AG04449 (cell line): ENCODE results near the gene FOXI2.

ENCODE experiments used
- CTCF ChIA-PET: fragments of 350-600 bp; formaldehyde crosslinking; extraction: SDS; loops from one replicate; lab custom pipeline; 2021; ENCODE audit warnings: antibody characterized with exemption; lab: Yijun Ruan, JAX
- POLR2A ChIA-PET: fragments of 400-600, 350-600 bp; formaldehyde crosslinking; extraction: SDS; loops from one replicate; lab custom pipeline; 2020; ENCODE audit warnings: antibody characterized with exemption, inconsistent platforms; lab: Yijun Ruan, JAX
- DNase-seq: peaks from one replicate; pipeline ENCODE4 v3.0.0-alpha.2; 2010; ENCODE audit warnings: low read depth, low spot score
- H3K4me3 ChIP-seq: 2 replicates; pipeline ENCODE4 v1.5.1; 2011; ENCODE audit warnings: low read depth, mild to moderate bottlenecking, control low read depth, low read length
- TF ChIP-seq, protein P1 (sequence below): IDR thresholded peaks from one replicate; pipeline ENCODE4 v1.5.1; 2011; ENCODE audit warnings: mild to moderate bottlenecking, moderate library complexity, low read length, control low read depth, inconsistent platforms; ENCODE audit not compliant: insufficient read depth; ENCODE audit errors: missing control alignments

The FOXI2 gene

DNA sequence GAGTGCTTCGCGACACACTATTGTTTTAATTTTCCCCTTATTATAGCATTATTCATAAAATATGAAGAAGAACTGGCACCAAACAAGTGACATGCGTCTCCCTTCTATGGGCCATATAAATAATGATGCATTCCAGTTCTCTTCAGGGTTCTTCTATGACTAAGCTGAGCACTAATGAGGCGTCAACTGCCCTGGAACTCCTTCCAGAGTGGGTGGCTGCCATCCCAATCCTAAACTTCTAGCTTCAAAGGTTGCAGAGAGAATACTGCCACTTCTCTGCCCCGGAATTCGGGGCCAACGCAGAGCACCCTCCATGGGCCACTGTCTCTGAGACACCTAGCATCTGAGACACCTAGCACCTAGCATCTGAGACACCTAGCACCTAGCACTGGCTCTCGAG, 37.7 kb upstream of the FOXI2 start:
- no peak for DNase-seq
- POLR2A ChIA-PET: no interaction called here
- TF ChIP-seq, protein P1, sequence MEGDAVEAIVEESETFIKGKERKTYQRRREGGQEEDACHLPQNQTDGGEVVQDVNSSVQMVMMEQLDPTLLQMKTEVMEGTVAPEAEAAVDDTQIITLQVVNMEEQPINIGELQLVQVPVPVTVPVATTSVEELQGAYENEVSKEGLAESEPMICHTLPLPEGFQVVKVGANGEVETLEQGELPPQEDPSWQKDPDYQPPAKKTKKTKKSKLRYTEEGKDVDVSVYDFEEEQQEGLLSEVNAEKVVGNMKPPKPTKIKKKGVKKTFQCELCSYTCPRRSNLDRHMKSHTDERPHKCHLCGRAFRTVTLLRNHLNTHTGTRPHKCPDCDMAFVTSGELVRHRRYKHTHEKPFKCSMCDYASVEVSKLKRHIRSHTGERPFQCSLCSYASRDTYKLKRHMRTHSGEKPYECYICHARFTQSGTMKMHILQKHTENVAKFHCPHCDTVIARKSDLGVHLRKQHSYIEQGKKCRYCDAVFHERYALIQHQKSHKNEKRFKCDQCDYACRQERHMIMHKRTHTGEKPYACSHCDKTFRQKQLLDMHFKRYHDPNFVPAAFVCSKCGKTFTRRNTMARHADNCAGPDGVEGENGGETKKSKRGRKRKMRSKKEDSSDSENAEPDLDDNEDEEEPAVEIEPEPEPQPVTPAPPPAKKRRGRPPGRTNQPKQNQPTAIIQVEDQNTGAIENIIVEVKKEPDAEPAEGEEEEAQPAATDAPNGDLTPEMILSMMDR: no peak
- no peak overlapping the region for H3K4me3 ChIP-seq
- CTCF ChIA-PET: no interaction called here

DNA sequence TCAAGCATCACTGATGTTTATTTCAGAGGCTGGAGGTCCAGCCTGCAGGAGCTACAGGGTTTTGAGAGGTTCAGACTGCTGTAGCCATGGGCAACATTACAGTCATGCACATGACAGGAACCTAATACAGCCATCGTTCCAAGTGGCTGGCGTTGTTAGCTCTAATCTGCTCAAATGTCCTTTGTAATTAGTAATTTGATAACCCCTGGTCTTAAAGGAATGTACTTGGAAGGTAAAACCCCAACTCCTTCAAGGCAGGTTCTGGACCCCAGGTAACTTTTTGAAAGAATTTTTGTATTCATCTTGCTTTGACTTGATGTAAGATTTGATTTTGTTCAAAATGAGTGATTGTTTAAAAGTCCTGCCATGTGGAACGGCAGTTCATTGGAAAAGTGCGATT, 34.7 kb upstream of the FOXI2 start:
- ChIA-PET CTCF (no interaction called here), POLR2A (no interaction called here)
- H3K4me3 ChIP-seq: no peak overlapping the region
- DNase-seq: no peak
- TF ChIP-seq, protein P1: no peak

DNA sequence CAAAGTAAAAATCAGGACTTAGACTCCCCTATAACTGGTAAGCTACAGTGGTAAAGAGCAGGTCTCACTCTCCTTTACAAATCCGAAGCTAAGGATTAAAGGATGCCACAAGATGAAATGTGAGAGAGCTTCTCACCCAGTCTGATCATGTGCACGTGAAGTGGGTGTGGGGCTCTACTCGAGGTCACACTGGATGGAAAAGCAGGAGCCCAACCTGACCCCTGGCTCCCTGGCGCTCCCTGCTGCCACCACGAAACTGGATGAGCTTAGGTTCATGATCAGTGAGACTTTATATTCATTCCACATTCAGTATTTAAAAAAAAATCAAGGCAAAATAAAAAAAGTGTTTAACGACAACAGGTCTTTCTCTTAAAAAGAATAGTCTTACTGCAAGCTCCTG, 21.7 kb upstream of the FOXI2 start:
- H3K4me3 ChIP-seq: no peak overlapping the region
- TF ChIP-seq, protein P1: no peak
- POLR2A ChIA-PET: no interaction called here
- no peak for DNase-seq
- CTCF ChIA-PET: interaction anchor here (0.7 to 1.9 kb wide), 5 partner anchors 9 to 400 kb away, joined by 3 to 8 read pairs (median 5); no protein-coding TSS in a partner anchor

DNA sequence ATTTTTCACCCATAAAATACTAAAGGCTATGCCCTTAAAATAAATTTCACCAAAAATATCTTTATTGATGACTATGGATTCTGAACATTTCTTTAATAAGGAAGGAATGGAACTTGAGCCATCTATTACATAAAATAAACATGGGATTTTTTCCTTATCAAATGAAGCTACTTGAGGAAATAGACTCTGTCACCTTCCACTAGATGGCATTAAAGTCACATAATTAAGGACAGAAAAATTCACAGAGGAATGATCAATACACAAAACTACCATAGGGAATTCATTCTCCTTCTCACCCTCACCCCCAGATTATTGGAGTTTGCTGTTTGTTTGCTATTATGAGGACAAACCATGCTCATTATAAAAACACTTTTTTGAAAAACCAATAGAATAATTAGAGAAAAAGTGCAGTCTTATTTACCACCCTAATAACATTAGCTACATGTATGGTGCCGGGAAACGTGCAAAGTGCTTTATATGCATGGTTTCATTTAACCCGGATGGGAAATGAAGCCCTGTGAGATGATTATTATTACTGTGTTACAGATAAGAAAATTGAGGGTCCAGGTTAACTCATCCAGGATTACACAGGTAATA, 21.1 kb upstream of the FOXI2 start:
- ChIA-PET CTCF (interaction anchor here (0.7 to 1.9 kb wide), 5 partner anchors 10 to 401 kb away, joined by 3 to 8 read pairs (median 5); no protein-coding TSS in a partner anchor), POLR2A (no interaction called here)
- TF ChIP-seq, protein P1: no peak
- H3K4me3 ChIP-seq: no peak overlapping the region
- no peak for DNase-seq

DNA sequence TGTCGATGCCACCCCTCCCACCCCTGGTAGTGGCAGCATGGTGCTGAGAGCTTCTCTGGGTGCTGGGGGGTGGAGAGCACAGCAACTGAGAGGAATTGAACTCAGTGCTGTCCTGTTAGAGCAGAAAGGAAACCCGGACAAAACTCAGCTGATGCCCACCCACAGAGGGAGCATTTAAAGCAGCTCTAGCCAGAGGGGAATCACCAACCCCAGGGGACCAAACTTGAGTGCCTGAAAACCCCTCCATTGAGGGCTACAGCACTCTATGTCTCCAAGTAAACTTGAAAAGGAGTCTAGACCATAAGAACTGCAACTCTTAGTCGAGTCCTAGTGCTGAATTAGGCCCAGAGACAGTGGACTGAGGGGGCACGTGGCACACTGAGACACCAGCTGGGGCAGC, 16.8 kb upstream of the FOXI2 start:
- ChIA-PET CTCF (no interaction called here), POLR2A (no interaction called here)
- no peak overlapping the region for H3K4me3 ChIP-seq
- no peak for DNase-seq
- TF ChIP-seq, protein P1: no peak

DNA sequence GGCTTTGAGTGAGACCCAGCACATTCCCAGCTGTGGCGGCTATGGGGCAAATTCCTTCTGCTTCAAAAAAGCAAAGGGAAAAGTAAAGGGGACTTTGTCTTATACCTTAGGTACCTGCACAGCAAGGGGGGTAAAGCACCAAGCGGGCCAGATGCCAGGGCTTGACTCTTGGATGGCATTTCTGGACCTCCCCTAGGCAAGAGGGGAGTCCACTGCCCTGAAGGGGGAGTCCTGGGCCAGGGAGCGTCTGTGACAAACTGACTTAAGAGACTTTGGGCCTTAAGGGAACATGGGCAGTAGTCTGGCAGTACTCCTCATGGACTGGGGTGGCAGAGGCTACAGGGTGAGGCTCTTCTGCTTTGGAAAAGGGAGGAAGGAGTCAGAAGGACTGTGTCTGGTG, 16.1 kb upstream of the FOXI2 start:
- H3K4me3 ChIP-seq: no peak overlapping the region
- TF ChIP-seq, protein P1: no peak
- CTCF ChIA-PET: no interaction called here
- DNase-seq: no peak
- POLR2A ChIA-PET: no interaction called here
